A549 (cell line): ENCODE measurements around the gene INCA1. TPM values are rescaled to one million over a fixed set of nuclear protein-coding genes. Genes with fewer than 3 reads are reported as not detected.

Source experiments
- ATAC-seq, 2 experiments: fragments of 200-7000 bp in 1 of 2; fragments of >200 bp in 1 of 2; cut with Nextera tagmentation in 1 of 2; cut with Tn5 transposase in 1 of 2; 3 replicates each; pipeline versions ENCODE4 v1.8.0 to v1.9.1; 2018 to 2020; ENCODE audit warnings: mild to moderate bottlenecking in 1 of 2, moderate library complexity in 1 of 2
- CTCF ChIA-PET: fragments of 300-600 bp; sonication (Branson Sonifier 250); formaldehyde crosslinking; extraction: SDS; loops from one replicate; lab custom pipeline; 2021; ENCODE audit warnings: antibody characterized with exemption, inconsistent platforms; lab: Yijun Ruan, JAX
- POLR2A ChIA-PET: fragments of 350-600 bp; formaldehyde crosslinking; extraction: SDS; loops from one replicate; lab custom pipeline; 2021; ENCODE audit warnings: antibody characterized with exemption, inconsistent platforms; lab: Yijun Ruan, JAX
- DNase-seq, 2 experiments: peaks; one replicate each; pipeline versions ENCODE4 v3.0.0 to v3.0.0-alpha.2; 2011 to 2016; ENCODE audit warnings: low read depth in 1 of 2, low spot score in 1 of 2
- FAIRE-seq: peaks from 2 replicates; lab custom pipeline; 2011; peaks lifted over from hg19 to GRCh38; lab: Jason Lieb, UNC
- H3K27ac ChIP-seq, 2 experiments: fragments of >200 bp; sonication (Bioruptor Twin); formaldehyde crosslinking; 3 replicates each; pipeline ENCODE4 v1.5.1; 2016 to 2017
- H3K4me1 ChIP-seq: fragments of >200 bp; sonication (Bioruptor Twin); formaldehyde crosslinking; 3 replicates; pipeline ENCODE4 v1.6.1; 2016
- H3K4me2 ChIP-seq: fragments of >200 bp; sonication (Bioruptor Twin); formaldehyde crosslinking; 3 replicates; pipeline ENCODE4 v1.6.1; 2016
- H3K4me3 ChIP-seq: fragments of >200 bp; sonication (Bioruptor Twin); formaldehyde crosslinking; 3 replicates; pipeline ENCODE4 v1.5.1; 2016
- H3K9me3 ChIP-seq: fragments of >200 bp; sonication (Bioruptor Twin); formaldehyde crosslinking; 3 replicates; pipeline ENCODE4 v1.6.1; 2016
- BCL3 ChIP-seq: fragments of >200 bp; sonication (Bioruptor Twin); formaldehyde crosslinking; IDR thresholded peaks from 3 replicates; pipeline ENCODE4 v1.6.1; 2016
- BHLHE40 ChIP-seq: IDR thresholded peaks from 2 replicates; pipeline ENCODE4 v1.6.1; 2012; ENCODE audit warnings: low read depth, low read length, inconsistent platforms
- E2F6 ChIP-seq: IDR thresholded peaks from 2 replicates; pipeline ENCODE4 v1.6.1; 2012; ENCODE audit warnings: low read depth, borderline replicate concordance
- EHF ChIP-seq: fragments of 250-450 bp; sonication (Bioruptor Pico); IDR thresholded peaks from 2 replicates; pipeline ENCODE4 v1.5.0; 2020; ENCODE audit warnings: mild to moderate bottlenecking
- EHMT2 ChIP-seq: fragments of 200-600 bp; sonication (generic); IDR thresholded peaks from 2 replicates; pipeline ENCODE4 v1.6.1; 2016; ENCODE audit warnings: antibody characterized with exemption, low read depth, mild to moderate bottlenecking, moderate library complexity
- EP300 ChIP-seq, 2 experiments: fragments of >200 bp; sonication (Bioruptor Twin); formaldehyde crosslinking; IDR thresholded peaks; 2 replicates in 1 of 2; 3 replicates in 1 of 2; pipeline ENCODE4 v1.6.1; 2016 to 2017
- HOXB13 ChIP-seq: fragments of 250-450 bp; sonication (Bioruptor Pico); IDR thresholded peaks from 2 replicates; pipeline ENCODE4 v1.5.0; 2020; ENCODE audit warnings: low read depth, mild to moderate bottlenecking, moderate library complexity
- HOXB5 ChIP-seq: fragments of 250-450 bp; sonication (Bioruptor Pico); IDR thresholded peaks from 2 replicates; pipeline ENCODE4 v1.5.0; 2020; ENCODE audit warnings: mild to moderate bottlenecking, moderate library complexity
- JUNB ChIP-seq: fragments of >200 bp; sonication (Bioruptor Twin); formaldehyde crosslinking; IDR thresholded peaks from 2 replicates; pipeline ENCODE4 v1.6.1; 2016
- MYC ChIP-seq: IDR thresholded peaks from 2 replicates; pipeline ENCODE4 v1.6.1; 2012; ENCODE audit warnings: mild to moderate bottlenecking, inconsistent platforms, low read length, improper control_type of control experiment, borderline replicate concordance
- PHF8 ChIP-seq: fragments of 200-600 bp; sonication (generic); IDR thresholded peaks from 2 replicates; pipeline ENCODE4 v1.6.1; 2016; ENCODE audit warnings: low read depth, mild to moderate bottlenecking, antibody characterized with exemption, moderate library complexity, borderline replicate concordance
- RAD21 ChIP-seq, 2 experiments: fragments of >200 bp in 1 of 2; sonication (Bioruptor Twin) in 1 of 2; formaldehyde crosslinking in 1 of 2; IDR thresholded peaks in 1 of 2; conservative IDR thresholded peaks in 1 of 2; 2 replicates in 1 of 2; 3 replicates in 1 of 2; pipeline ENCODE4 v1.6.1; 2012 to 2018; ENCODE audit warnings: inconsistent platforms in 1 of 2
- RNF2 ChIP-seq: fragments of 200-600 bp; sonication (generic); IDR thresholded peaks from 2 replicates; pipeline ENCODE4 v1.6.1; 2016; ENCODE audit warnings: low read depth, mild to moderate bottlenecking, antibody characterized with exemption, moderate library complexity, borderline replicate concordance
- SREBF2 ChIP-seq: fragments of 450-650 bp; IDR thresholded peaks from 2 replicates; pipeline ENCODE4 v1.6.1; 2014; ENCODE audit warnings: mild to moderate bottlenecking, moderate library complexity
- TFCP2L1 ChIP-seq: fragments of 250-450 bp; sonication (Bioruptor Pico); IDR thresholded peaks from 2 replicates; pipeline ENCODE4 v1.5.0; 2021; ENCODE audit warnings: mild to moderate bottlenecking
- WGBS: methylation state at CpG from one replicate; pipeline ENCODE4 v1.1.6; 2017; ENCODE audit errors: missing lambda C conversion rate; 5-methylcytosine and 5-hydroxymethylcytosine counted together
- polyA plus RNA-seq, 4 experiments: library from polyadenylated mRNA; depleted of rRNA in 3 of 4; stranded (reverse); fragments of >200 nt; fragmentation: RNase III in 1 of 4; extraction: RNeasy Plus Mini Kit Qiagen cat#74134 plus additional on column Dnase treatment in 1 of 4; gene quantifications; 2 replicates in 3 of 4; 3 replicates in 1 of 4; pipeline ENCODE4 v1.2.3, GENCODE V29; 2011 to 2017
- TF ChIP-seq, protein P1 (sequence below): IDR thresholded peaks from 2 replicates; pipeline ENCODE4 v1.6.1; 2012
- TF ChIP-seq, protein P2 (sequence below): fragments of >200 bp; sonication (Bioruptor Twin); formaldehyde crosslinking; IDR thresholded peaks from 3 replicates; pipeline ENCODE4 v1.5.1; 2016
- TF ChIP-seq, protein P3 (sequence below): fragments of 150-350 bp; IDR thresholded peaks from 2 replicates; pipeline ENCODE4 v1.6.1; 2014; ENCODE audit warnings: low read depth, mild to moderate bottlenecking, low read length

The INCA1 gene
- polyA plus RNA-seq, 2 of the 4 experiments (the other 2 are of a cell fraction) = 0.66 to 1.1 TPM

DNA sequence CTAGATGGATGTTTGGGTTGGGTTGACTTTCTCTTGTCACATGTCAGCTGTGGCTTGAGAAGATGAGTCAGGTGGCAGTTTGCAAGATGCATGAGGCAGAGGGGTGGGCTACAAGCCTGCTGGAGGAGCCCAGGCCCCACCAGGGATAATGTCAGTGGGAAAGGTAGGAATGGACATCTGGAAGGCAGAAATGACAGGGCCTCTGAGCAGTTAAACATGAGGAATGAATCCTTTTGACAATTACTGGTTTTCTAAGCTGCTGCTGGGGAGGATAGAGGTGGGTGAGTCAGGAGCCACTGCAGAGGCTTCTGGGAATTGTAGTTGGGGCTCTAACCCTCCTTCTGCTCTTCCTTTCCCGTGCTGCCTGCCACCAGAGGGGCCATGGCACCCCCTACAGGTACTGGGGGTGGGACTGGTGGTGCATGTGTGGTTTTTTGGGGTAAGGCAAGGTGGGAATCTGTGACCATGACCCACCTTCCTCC is 22.2 kb upstream of the INCA1 start:
- CTCF ChIA-PET = interaction anchor here (1.0 to 1.9 kb wide), 6 partner anchors 11 to 110 kb away, joined by 3 to 7 read pairs (median 3); partner anchors contain the start of gene CAMTA2

GRCh38 chr17:5014357-5014756 is 17.0 kb upstream of the INCA1 start:
- no peak for TF ChIP-seq BHLHE40
- TF ChIP-seq, all 56 proteins: peak for 0
- CTCF ChIA-PET = interaction anchor here (0.7 to 3.2 kb wide), 3 partner anchors 8 to 34 kb away, joined by 3 to 8 read pairs (median 4); no protein-coding TSS in a partner anchor
- H3K27ac ChIP-seq = no peak overlapping the region
- FAIRE-seq (no peak), DNase-seq (no peak), ATAC-seq (no peak)
- no peaks in the 10 kb centered on the region for H3K9me3 ChIP-seq
- no peak overlapping the region for H3K4me2 ChIP-seq
- H3K4me3 ChIP-seq = no peak overlapping the region
- 85% methylated on average over 4 of the region's 4 CpGs for WGBS
- no peaks in the 10 kb centered on the region for H3K4me1 ChIP-seq
- POLR2A ChIA-PET = no interaction called here

More for the DNA sequence above, 22.2 kb upstream of the INCA1 start:
- POLR2A ChIA-PET = interaction anchor here (1.0 to 1.5 kb wide), 2 partner anchors 15 to 71 kb away, joined by 3 to 8 read pairs; partner anchors contain the start of genes PFN1 and SLC52A1
- ATAC-seq (peak; percentile 43 to 77; a peak in 4 of 6 replicates), FAIRE-seq (no peak), DNase-seq (peak in 1 of 2 experiments; percentile 43)
- H3K4me2 ChIP-seq = no peak overlapping the region
- no peaks in the 10 kb centered on the region for H3K4me1 ChIP-seq
- WGBS = 47% methylated on average over 1 of the region's 1 CpG
- TF ChIP-seq RAD21 (conservative IDR thresholded peaks at IDR 0.05 in 1 of 2, IDR thresholded peaks at IDR 0.05 in 1 of 2) (peak in 1 of 2 experiments; percentile 51; a peak in 3 of 5 replicates), JUNB (no peak), PHF8 (no peak), BHLHE40 (no peak), MYC (no peak), EHMT2 (no peak), EP300 (IDR thresholded peaks at IDR 0.05) (no peak), HOXB5 (CRISPR knock-in tag) (no peak), SREBF2 (no peak)
- TF ChIP-seq, protein P1, sequence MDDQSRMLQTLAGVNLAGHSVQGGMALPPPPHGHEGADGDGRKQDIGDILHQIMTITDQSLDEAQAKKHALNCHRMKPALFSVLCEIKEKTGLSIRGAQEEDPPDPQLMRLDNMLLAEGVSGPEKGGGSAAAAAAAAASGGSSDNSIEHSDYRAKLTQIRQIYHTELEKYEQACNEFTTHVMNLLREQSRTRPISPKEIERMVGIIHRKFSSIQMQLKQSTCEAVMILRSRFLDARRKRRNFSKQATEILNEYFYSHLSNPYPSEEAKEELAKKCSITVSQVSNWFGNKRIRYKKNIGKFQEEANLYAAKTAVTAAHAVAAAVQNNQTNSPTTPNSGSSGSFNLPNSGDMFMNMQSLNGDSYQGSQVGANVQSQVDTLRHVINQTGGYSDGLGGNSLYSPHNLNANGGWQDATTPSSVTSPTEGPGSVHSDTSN = no peak
- TF ChIP-seq, protein P2, sequence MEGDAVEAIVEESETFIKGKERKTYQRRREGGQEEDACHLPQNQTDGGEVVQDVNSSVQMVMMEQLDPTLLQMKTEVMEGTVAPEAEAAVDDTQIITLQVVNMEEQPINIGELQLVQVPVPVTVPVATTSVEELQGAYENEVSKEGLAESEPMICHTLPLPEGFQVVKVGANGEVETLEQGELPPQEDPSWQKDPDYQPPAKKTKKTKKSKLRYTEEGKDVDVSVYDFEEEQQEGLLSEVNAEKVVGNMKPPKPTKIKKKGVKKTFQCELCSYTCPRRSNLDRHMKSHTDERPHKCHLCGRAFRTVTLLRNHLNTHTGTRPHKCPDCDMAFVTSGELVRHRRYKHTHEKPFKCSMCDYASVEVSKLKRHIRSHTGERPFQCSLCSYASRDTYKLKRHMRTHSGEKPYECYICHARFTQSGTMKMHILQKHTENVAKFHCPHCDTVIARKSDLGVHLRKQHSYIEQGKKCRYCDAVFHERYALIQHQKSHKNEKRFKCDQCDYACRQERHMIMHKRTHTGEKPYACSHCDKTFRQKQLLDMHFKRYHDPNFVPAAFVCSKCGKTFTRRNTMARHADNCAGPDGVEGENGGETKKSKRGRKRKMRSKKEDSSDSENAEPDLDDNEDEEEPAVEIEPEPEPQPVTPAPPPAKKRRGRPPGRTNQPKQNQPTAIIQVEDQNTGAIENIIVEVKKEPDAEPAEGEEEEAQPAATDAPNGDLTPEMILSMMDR = 0 out of 3 replicates have a peak, but pooled peaks have one; percentile 9
- H3K9me3 ChIP-seq = no peaks in the 10 kb centered on the region
- no peak overlapping the region for H3K4me3 ChIP-seq
- H3K27ac ChIP-seq = no peak overlapping the region

DNA sequence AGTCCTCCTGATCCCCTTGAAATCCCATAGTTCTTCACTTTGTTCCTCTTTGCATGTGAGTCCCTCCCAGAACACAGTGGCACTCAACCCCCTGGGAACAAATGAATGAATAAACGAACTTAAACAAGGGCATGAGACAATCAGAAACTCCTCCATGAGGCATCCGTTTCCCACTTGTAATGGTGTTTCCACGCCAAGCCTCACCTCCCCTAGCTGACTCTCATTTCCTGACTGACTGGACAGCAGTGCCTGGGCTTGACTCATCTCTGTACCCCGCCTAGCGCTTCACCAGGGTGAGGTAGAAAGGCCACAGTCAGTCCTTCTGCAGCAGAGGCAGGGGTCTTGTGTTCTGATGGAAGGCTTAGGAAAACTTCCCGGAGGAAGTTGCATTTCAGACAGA is 14.6 kb upstream of the INCA1 start:
- Histone ChIP-seq H3K4me3 (no peak overlapping the region), H3K4me1 (no peaks in the 10 kb centered on the region), H3K27ac (no peak overlapping the region), H3K4me2 (no peak overlapping the region), H3K9me3 (no peaks in the 10 kb centered on the region)
- ATAC-seq (no peak), FAIRE-seq (no peak), DNase-seq (no peak)
- TF ChIP-seq BHLHE40 (no peak), HOXB13 (CRISPR knock-in tag) (no peak), EHF (no peak), TFCP2L1 (CRISPR knock-in tag) (no peak), E2F6 (no peak), BCL3 (no peak), RNF2 (no peak)
- TF ChIP-seq, protein P3, sequence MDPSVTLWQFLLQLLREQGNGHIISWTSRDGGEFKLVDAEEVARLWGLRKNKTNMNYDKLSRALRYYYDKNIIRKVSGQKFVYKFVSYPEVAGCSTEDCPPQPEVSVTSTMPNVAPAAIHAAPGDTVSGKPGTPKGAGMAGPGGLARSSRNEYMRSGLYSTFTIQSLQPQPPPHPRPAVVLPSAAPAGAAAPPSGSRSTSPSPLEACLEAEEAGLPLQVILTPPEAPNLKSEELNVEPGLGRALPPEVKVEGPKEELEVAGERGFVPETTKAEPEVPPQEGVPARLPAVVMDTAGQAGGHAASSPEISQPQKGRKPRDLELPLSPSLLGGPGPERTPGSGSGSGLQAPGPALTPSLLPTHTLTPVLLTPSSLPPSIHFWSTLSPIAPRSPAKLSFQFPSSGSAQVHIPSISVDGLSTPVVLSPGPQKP = no peak
- ChIA-PET CTCF (interaction anchor here (0.5 to 3.0 kb wide), 4 partner anchors 14 to 50 kb away, joined by 3 to 11 read pairs (median 6); partner anchors contain the start of genes INCA1 and KIF1C), POLR2A (interaction anchor here (2.0 kb wide), 1 partner anchor 72 kb away, joined by 4 read pairs; the partner anchor contains the start of genes RNF167 and SLC25A11)
- 78% methylated on average over 6 of the region's 6 CpGs for WGBS
